HG03280 (cell line): ENCODE measurements around the gene STPG2.

Experiments
- ATAC-seq: cut with Tn5 transposase; IDR thresholded peaks from one replicate; pipeline ENCODE4 v1.9.1; 2021; ENCODE audit warnings: mild to moderate bottlenecking, moderate library complexity; ENCODE audit not compliant: unreplicated experiment

STPG2 gene

GRCh38 chr4:98094118-98094517, 49.2 kb downstream of the STPG2 start:
- no peak for ATAC-seq

- no peak for ATAC-seq
Observed at GRCh38 chr4:98093662-98094061, 49.6 kb downstream of the STPG2 start.

GRCh38 chr4:98092833-98093439, 50.3 kb downstream of the STPG2 start:
- no peak for ATAC-seq

GRCh38 chr4:98081936-98082335, 61.3 kb downstream of the STPG2 start:
- no peak for ATAC-seq

- ATAC-seq = no peak
Observed at GRCh38 chr4:98068495-98068894, 74.8 kb downstream of the STPG2 start.

- ATAC-seq = no peak
Observed at GRCh38 chr4:98055800-98056501, 87.3 kb downstream of the STPG2 start.

- no peak for ATAC-seq
Observed at GRCh38 chr4:98046665-98047064, 96.6 kb downstream of the STPG2 start.

GRCh38 chr4:98030059-98030458, 113.2 kb downstream of the STPG2 start:
- no peak for ATAC-seq

- ATAC-seq = no peak
Observed at GRCh38 chr4:98027827-98028226, 115.4 kb downstream of the STPG2 start.

GRCh38 chr4:98026362-98026761, 116.9 kb downstream of the STPG2 start:
- ATAC-seq = no peak

GRCh38 chr4:98006814-98007412, 136.4 kb downstream of the STPG2 start:
- no peak for ATAC-seq

GRCh38 chr4:98006060-98006459, 137.2 kb downstream of the STPG2 start:
- no peak for ATAC-seq

- ATAC-seq = no peak
Observed at GRCh38 chr4:98000940-98001339, 142.3 kb downstream of the STPG2 start.

- no peak for ATAC-seq
Observed at GRCh38 chr4:97998203-97998602, 145.1 kb downstream of the STPG2 start.

GRCh38 chr4:97994765-97995465, 148.4 kb downstream of the STPG2 start:
- no peak for ATAC-seq

- no peak for ATAC-seq
Observed at GRCh38 chr4:97990409-97990808, 152.9 kb downstream of the STPG2 start.

- ATAC-seq = no peak
Observed at GRCh38 chr4:97987019-97987648, 156.1 kb downstream of the STPG2 start.

GRCh38 chr4:97984545-97985131, 158.6 kb downstream of the STPG2 start:
- no peak for ATAC-seq

- no peak for ATAC-seq
Observed at GRCh38 chr4:97978791-97979488, 164.3 kb downstream of the STPG2 start.
